HG03108 (cell line): ENCODE measurements around the gene C19orf67.
"Not testable (repeated sequence)": the region's sequence is repeated elsewhere in the genome, so short reads cannot be mapped to it uniquely, and the experiment has no call there.

Source experiments
- ATAC-seq: cut with Tn5 transposase; IDR thresholded peaks from one replicate; pipeline ENCODE4 v1.9.1; 2021; ENCODE audit warnings: moderate library complexity; ENCODE audit not compliant: unreplicated experiment

C19orf67 gene

GRCh38 chr19:14058182-14059092 lies 27.1 kb downstream of the C19orf67 start:
- ATAC-seq = no peak

GRCh38 chr19:14056741-14057356 lies 28.7 kb downstream of the C19orf67 start:
- no peak for ATAC-seq

DNA sequence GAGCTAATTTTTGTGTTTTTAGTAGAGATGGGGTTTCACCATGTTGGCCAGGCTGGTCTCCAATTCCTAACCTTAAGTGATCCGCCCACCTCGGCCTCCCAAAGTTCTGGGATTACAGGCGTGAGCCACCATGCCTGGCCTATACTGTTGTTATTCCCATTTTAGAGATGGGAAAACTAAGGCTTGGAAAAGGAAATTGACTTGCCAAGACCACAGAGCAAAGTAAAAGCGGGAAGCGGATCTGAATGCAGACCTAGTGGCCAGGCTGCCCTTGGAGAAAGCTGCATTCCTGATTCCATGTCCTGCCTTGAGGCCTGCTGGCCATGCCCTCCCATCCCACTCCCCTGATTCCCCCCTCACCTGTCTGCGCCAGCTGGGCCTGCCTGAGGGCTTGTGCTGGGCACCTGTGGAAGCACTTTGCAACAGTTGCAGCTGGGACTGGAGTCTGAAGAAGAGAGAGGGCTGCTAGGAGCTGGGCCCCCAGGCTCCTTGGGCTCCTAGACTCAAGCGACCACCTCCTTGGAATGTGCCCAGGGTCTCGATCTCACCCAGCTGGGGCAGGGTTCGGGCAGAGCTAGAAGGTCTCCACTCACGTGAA lies 29.4 kb downstream of the C19orf67 start:
- ATAC-seq = no peak

- no peak for ATAC-seq
These were observed 30.2 kb downstream of the C19orf67 start for GRCh38 chr19:14055396-14055795.

- ATAC-seq = no peak
These were observed 30.9 kb downstream of the C19orf67 start for GRCh38 chr19:14054721-14055120.

DNA sequence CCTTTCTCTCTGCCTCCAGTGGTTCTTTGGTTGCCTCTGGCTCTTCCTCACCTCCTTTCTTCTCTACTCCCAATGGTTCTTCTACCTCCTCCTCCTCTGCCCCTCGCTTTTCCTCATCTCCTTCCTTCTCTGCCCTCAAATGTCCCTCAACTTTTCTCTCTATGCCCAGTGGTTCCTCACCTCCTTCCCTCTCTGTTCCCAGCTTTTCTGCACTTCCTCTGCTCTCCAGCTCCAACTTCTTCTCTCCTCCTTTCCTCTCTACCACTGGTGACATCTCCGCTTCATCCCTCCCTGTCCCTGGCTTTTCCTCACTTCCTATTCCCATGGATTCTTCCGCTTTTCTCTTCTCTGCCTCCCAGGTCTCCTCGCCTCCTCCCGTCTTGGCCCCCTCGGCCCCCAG lies 31.5 kb downstream of the C19orf67 start:
- no peak for ATAC-seq

GRCh38 chr19:14053500-14053899 lies 32.1 kb downstream of the C19orf67 start:
- ATAC-seq = no peak

DNA sequence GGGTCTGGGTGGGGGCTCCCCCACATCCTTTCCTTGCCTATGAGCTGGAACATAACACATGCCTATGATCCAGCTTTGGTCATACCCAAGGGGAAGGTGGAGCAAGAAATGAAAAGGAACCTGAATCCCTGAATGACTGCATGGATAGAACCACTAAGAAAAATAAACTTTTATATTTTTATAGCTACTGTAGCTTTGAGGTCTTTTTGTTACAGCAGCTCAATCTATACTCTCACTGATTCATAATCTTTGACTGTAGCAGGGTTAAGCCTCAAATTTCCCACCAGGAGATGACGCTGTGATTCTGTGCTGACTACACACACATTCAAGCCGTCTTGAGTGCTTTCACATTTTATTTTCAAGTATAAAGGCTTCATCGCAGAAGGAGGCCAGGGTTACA lies 32.6 kb downstream of the C19orf67 start:
- ATAC-seq = no peak

GRCh38 chr19:14052470-14052869 lies 33.1 kb downstream of the C19orf67 start:
- no peak for ATAC-seq

DNA sequence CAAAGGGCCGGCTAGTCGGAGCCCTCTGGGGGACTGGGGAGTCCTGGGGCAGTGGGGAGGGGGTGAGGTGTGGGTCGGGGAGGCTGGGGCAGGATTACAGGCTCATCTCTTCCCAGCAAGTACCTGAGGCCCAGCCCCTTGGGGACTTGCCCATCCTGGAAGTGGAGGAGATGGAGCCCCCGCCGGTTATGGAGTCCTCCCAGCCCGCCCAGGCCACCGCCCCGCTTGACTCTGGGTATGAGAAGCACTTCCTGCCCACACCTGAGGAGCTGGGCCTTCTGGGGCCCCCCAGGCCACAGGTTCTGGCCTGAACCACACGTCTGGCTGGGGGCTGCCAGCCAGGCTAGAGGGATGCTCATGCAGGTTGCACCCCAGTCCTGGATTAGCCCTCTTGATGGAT lies 33.6 kb downstream of the C19orf67 start:
- no peak for ATAC-seq

GRCh38 chr19:14050961-14051360 lies 34.6 kb downstream of the C19orf67 start:
- ATAC-seq = not testable (repeated sequence)

GRCh38 chr19:14050512-14050911 lies 35.1 kb downstream of the C19orf67 start:
- ATAC-seq = no peak

GRCh38 chr19:14048443-14049153 lies 37.0 kb downstream of the C19orf67 start:
- no peak for ATAC-seq

DNA sequence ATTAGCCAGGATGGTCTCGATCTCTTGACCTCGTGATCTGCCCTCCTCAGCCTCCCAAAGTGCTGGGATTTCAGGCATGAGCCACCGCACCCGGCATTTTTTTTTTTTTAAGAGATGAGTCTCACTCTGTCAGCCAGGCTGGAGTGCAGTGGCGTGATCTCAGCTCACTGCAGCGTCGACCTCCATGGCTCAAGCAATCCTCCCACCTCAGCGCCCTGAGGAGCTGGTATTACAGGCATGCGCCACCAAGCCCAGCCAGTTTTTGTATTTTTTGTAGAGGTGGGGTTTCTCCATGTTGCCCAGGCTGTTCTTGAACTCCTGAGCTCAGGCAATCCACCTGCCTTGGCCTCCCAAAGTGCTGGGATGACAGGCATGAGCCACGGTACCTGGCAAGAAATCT lies 37.7 kb downstream of the C19orf67 start:
- ATAC-seq = not testable (repeated sequence)

DNA sequence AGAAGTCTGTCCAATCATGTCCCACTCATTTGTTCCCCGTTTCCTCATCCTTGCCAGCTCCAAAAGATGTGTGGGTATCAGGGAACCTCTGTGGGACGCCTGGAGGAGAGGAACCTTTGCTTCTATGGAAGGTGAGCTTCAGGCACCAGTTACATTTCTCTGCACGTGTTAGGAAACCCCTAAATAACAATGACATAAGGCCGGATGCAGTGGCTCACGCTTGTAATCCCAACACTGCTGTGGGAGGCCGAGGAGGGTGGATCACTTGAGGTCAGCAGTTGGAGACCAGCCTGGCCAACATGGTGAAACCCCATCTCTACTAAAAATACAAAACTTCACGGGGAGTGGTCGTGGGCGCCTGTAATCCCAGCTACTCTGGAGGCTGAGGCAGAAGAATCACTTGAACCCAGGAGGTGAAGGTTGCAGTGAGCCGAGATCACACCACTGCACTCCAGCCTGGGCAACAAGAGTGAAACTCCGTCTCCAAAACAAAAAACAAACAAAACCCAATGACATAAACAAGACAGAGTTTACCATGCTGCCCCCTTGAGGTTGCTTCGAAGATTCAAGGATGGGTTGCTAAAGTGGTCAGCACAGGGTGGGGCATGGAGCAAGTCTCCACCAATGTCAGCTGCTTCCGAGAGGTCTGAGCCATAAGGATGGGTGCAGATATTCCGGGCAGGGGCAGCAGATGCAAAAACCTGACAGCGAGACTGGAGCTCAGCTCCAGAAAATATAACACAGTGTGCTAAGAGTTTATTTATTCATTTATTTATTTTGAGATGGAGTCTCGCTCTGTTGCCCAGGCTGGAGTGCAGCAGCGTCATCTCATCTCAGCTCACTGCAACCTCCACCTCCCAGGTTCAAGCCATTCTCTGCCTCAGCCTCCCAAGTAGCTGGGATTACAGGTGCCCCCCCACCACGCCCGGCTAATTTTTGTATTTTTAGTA lies 42.6 kb downstream of the C19orf67 start:
- not testable (repeated sequence) for ATAC-seq

- no peak for ATAC-seq
These were observed 46.4 kb downstream of the C19orf67 start for GRCh38 chr19:14039181-14039580.

GRCh38 chr19:14035706-14036105 lies 49.9 kb downstream of the C19orf67 start:
- no peak for ATAC-seq

GRCh38 chr19:14035159-14035558 lies 50.4 kb downstream of the C19orf67 start:
- not testable (repeated sequence) for ATAC-seq

- no peak for ATAC-seq
These were observed 51.6 kb downstream of the C19orf67 start for GRCh38 chr19:14033946-14034345.
